AG10803 (cell line): Measurements from ENCODE around the gene RPL9.
A peak's percentile ranks its signal among the peaks of the same experiment; 100 is the strongest.
"Not testable (repeated sequence)": the region's sequence is repeated elsewhere in the genome, so short reads cannot be mapped to it uniquely, and the experiment has no call there.

ENCODE experiments used
- DNase-seq: peaks from one replicate; pipeline ENCODE4 v3.0.0; 2010; ENCODE audit warnings: low read depth
- H3K4me3 ChIP-seq: 2 replicates; pipeline ENCODE4 v1.5.1; 2011; ENCODE audit warnings: mild to moderate bottlenecking, low read length, control low read depth
- CTCF ChIP-seq: conservative IDR thresholded peaks from 2 replicates; pipeline ENCODE4 v1.5.1; 2011; ENCODE audit warnings: mild to moderate bottlenecking, low read length, control low read depth, inconsistent platforms

Gene RPL9

GRCh38 chr4:39433878-39434492 lies 24.7 kb downstream of the RPL9 start:
- no peak for TF ChIP-seq CTCF
- no peak overlapping the region for H3K4me3 ChIP-seq
- no peak for DNase-seq

GRCh38 chr4:39429476-39430334 lies 29.0 kb downstream of the RPL9 start:
- no peak for TF ChIP-seq CTCF
- no peak overlapping the region for H3K4me3 ChIP-seq
- no peak for DNase-seq

- no peak overlapping the region for H3K4me3 ChIP-seq
- TF ChIP-seq CTCF, result no peak
Measured at GRCh38 chr4:39427520-39428114, 31.1 kb downstream of the RPL9 start.

GRCh38 chr4:39426728-39427127 lies 32.0 kb downstream of the RPL9 start:
- DNase-seq, result no peak
- no peak overlapping the region for H3K4me3 ChIP-seq
- no peak for TF ChIP-seq CTCF

More at GRCh38 chr4:39427520-39428114, 31.1 kb downstream of the RPL9 start:
- no peak for DNase-seq

GRCh38 chr4:39425297-39425696 lies 33.4 kb downstream of the RPL9 start:
- not testable (repeated sequence) for DNase-seq, H3K4me3 ChIP-seq

- H3K4me3 ChIP-seq, result no peak overlapping the region
- TF ChIP-seq CTCF, result no peak
- DNase-seq, result no peak
Measured at GRCh38 chr4:39422247-39422646, 36.5 kb downstream of the RPL9 start.

- TF ChIP-seq CTCF, result no peak
- H3K4me3 ChIP-seq, result no peak overlapping the region
- DNase-seq, result peak; percentile 38
Measured at GRCh38 chr4:39415678-39416283, 42.9 kb downstream of the RPL9 start.

GRCh38 chr4:39411561-39411960 lies 47.2 kb downstream of the RPL9 start:
- not testable (repeated sequence) for DNase-seq

More at GRCh38 chr4:39411561-39411960, 47.2 kb downstream of the RPL9 start:
- H3K4me3 ChIP-seq, result not testable (repeated sequence)
